Gastrocnemius medialis (tissue), 4 donors: ENCODE measurements around the gene PYDC1. TPM values are rescaled to one million over a fixed set of nuclear protein-coding genes. Genes with fewer than 3 reads are reported as not detected.

Experiments used
- ATAC-seq, 2 donors: fragments of 150-250 bp; one replicate each; pipeline ENCODE4 v1.9.1; 2016
- DNase-seq, 2 donors: peaks; one replicate each; pipeline ENCODE4 v3.0.0-alpha.2; 2019
- H3K27ac ChIP-seq, 4 donors: fragments of 200-600 bp; sonication (generic); 1 replicate in 1 of 4; 2 replicates in 3 of 4; pipeline ENCODE4 v1.5.1; 2016 to 2018; ENCODE audit warnings: mild to moderate bottlenecking in 2 of 4, moderate library complexity in 1 of 4
- H3K27me3 ChIP-seq, 3 donors: fragments of 200-600 bp; sonication (generic) in 2 of 3; 1 replicate in 1 of 3; 2 replicates in 2 of 3; pipeline versions ENCODE4 v1.5.1 to v1.6.0; 2016 to 2019; ENCODE audit warnings: mild to moderate bottlenecking in 1 of 3, moderate library complexity in 1 of 3
- H3K36me3 ChIP-seq, 2 donors: fragments of 200-600 bp; sonication (generic) in 1 of 2; one replicate each; pipeline ENCODE4 v1.5.1; 2017 to 2018
- H3K4me1 ChIP-seq, 2 donors: fragments of 200-600 bp; sonication (generic) in 1 of 2; one replicate each; pipeline ENCODE4 v1.5.1; 2016 to 2017; ENCODE audit warnings: mild to moderate bottlenecking in 2 of 2
- H3K4me3 ChIP-seq, 4 donors: fragments of 200-600 bp; sonication (generic) in 3 of 4; 1 replicate in 1 of 4; 2 replicates in 3 of 4; pipeline ENCODE4 v1.5.1; 2016 to 2019; ENCODE audit warnings: mild to moderate bottlenecking in 2 of 4
- H3K9me3 ChIP-seq, 3 donors: fragments of 200-600 bp; sonication (generic) in 2 of 3; 1 replicate in 1 of 3; 2 replicates in 2 of 3; pipeline ENCODE4 v1.5.1; 2016 to 2019
- CTCF ChIP-seq, 5 experiments: fragments of 450-650 bp in 3 of 5; fragments of 200-600 bp in 2 of 5; sonication (generic) in 2 of 5; IDR thresholded peaks in 4 of 5; conservative IDR thresholded peaks in 1 of 5; 1 replicate in 4 of 5; 2 replicates in 1 of 5; pipeline ENCODE4 v1.5.1; 2016 to 2019; ENCODE audit warnings: antibody characterized with exemption in 5 of 5, mild to moderate bottlenecking in 3 of 5, moderate library complexity in 3 of 5
- POLR2A ChIP-seq, 2 donors: fragments of 450-650 bp; IDR thresholded peaks; one replicate each; pipeline ENCODE4 v1.6.1; 2017; ENCODE audit warnings: antibody characterized with exemption in 2 of 2, mild to moderate bottlenecking in 2 of 2, moderate library complexity in 2 of 2
- in situ Hi-C, 4 donors: fragments of 200-750 bp; cut with MboI; loops; one replicate each; pipeline versions ENCODE4 v1.15.0 to v1.8.0; 2017; ENCODE audit warnings: low sequenced_read_pairs in 4 of 4
- intact Hi-C: fragments of 100-400 bp; cut with DNase I; formaldehyde crosslinking; loops from one replicate; pipeline ENCODE4 v1.15.1; 2023; ENCODE audit warnings: low total_unique reads
- total RNA-seq, 4 donors: library from RNA; depleted of rRNA; stranded (reverse); fragments of >200 nt; gene quantifications; one replicate each; pipeline versions ENCODE4 v1.1.0 to v1.2.3, GENCODE V29; 2016

PYDC1 gene
- total RNA-seq, 4 donors from 2014 or later, result not detected

- Histone ChIP-seq H3K9me3 (no peaks in the 10 kb centered on the region), H3K4me1 (peaks cover 42 to 43% of the 10 kb centered on the region in 2 donors), H3K27me3 (no peaks in the 10 kb centered on the region), H3K4me3 (peak within 1 kb of the TSS; percentile 75 to 82 (median 78)), H3K36me3 (no peaks in the 10 kb centered on the region), H3K27ac (peak within 1 kb of the TSS; percentile 99 to 100 (median 100))
- DNase-seq (peak; percentile 90 to 97), ATAC-seq (peak; percentile 85 to 92)
- in situ Hi-C loops, result loop anchor here in 1 of 4 donors (25.0 kb wide), 1 partner anchor 198 kb away; no protein-coding TSS in a partner anchor
- TF ChIP-seq CTCF (IDR thresholded peaks at IDR 0.05 in 4 of 5, conservative IDR thresholded peaks at IDR 0.05 in 1 of 5), result peak in 1 of 5 experiments; percentile 3
- peak; percentile 87 to 91 for TF ChIP-seq POLR2A (IDR thresholded peaks at IDR 0.05)
- intact Hi-C loops, result loop anchor here (1.0 to 5.0 kb wide), 4 partner anchors 35 to 239 kb away; partner anchors contain the start of genes COX6A2 and STX4
Observed at GRCh38 chr16:31213877-31214707, 2.8 kb downstream of the PYDC1 start, which contains the start of gene TRIM72. Gene TRIM72 (plus strand): TSS chr16:31214119. CDS start chr16:31214739, 620 bp downstream.

GRCh38 chr16:31213342-31213741, 3.6 kb downstream of the PYDC1 start:
- TF ChIP-seq POLR2A (IDR thresholded peaks at IDR 0.05), result no peak
- TF ChIP-seq CTCF (IDR thresholded peaks at IDR 0.05 in 4 of 5, conservative IDR thresholded peaks at IDR 0.05 in 1 of 5), result no peak
- Histone ChIP-seq H3K9me3 (no peaks in the 10 kb centered on the region), H3K36me3 (no peaks in the 10 kb centered on the region), H3K27ac (peak overlapping the region; percentile 99 to 100 (median 100)), H3K4me1 (peaks cover 38 to 39% of the 10 kb centered on the region in 2 donors), H3K27me3 (no peaks in the 10 kb centered on the region), H3K4me3 (no peak overlapping the region)
- DNase-seq (no peak), ATAC-seq (peak in 1 of 2 donors; percentile 15)
- in situ Hi-C loops, result loop anchor here in 1 of 4 donors (25.0 kb wide), 1 partner anchor 199 kb away; no protein-coding TSS in a partner anchor
- intact Hi-C loops, result loop anchor here (5.0 kb wide), 1 partner anchor 181 kb away; the partner anchor contains the start of gene STX4

- Histone ChIP-seq H3K9me3 (no peaks in the 10 kb centered on the region), H3K36me3 (no peaks in the 10 kb centered on the region), H3K4me3 (no peak overlapping the region), H3K27me3 (no peaks in the 10 kb centered on the region), H3K27ac (no peak overlapping the region), H3K4me1 (peaks cover under 1 to 13% of the 10 kb centered on the region in 2 donors)
- no peak for ATAC-seq
- in situ Hi-C loops, result loop anchor here in 1 of 4 donors (25.0 kb wide), 1 partner anchor 206 kb away; no protein-coding TSS in a partner anchor
- intact Hi-C loops, result no loop called here
- TF ChIP-seq POLR2A (IDR thresholded peaks at IDR 0.05) (no peak), CTCF (IDR thresholded peaks at IDR 0.05 in 4 of 5, conservative IDR thresholded peaks at IDR 0.05 in 1 of 5) (no peak)
- no peak for DNase-seq
Observed at GRCh38 chr16:31206776-31207175, 10.2 kb downstream of the PYDC1 start.

GRCh38 chr16:31204871-31205666, 11.9 kb downstream of the PYDC1 start:
- intact Hi-C loops (no loop called here), in situ Hi-C loops (loop anchor here in 1 of 4 donors (25.0 kb wide), 1 partner anchor 207 kb away; no protein-coding TSS in a partner anchor)
- Histone ChIP-seq H3K9me3 (no peaks in the 10 kb centered on the region), H3K4me3 (no peak overlapping the region), H3K36me3 (no peaks in the 10 kb centered on the region), H3K27me3 (no peaks in the 10 kb centered on the region), H3K4me1 (peaks cover 9 to 16% of the 10 kb centered on the region in 2 donors), H3K27ac (no peak overlapping the region)
- ATAC-seq, result no peak
- DNase-seq, result no peak
- TF ChIP-seq POLR2A (IDR thresholded peaks at IDR 0.05), result no peak
- TF ChIP-seq CTCF (IDR thresholded peaks at IDR 0.05 in 4 of 5, conservative IDR thresholded peaks at IDR 0.05 in 1 of 5), result no peak
